Heart left ventricle (tissue), 16 donors: Measurements from ENCODE around the gene CEP290. TPM values are rescaled to one million over a fixed set of nuclear protein-coding genes. Genes with fewer than 3 reads are reported as not detected.

Source experiments
- ATAC-seq, 4 donors: fragments of 200-7000 bp; cut with Tn5 transposase; one replicate each; pipeline ENCODE4 v1.9.1; 2020 to 2022; ENCODE audit warnings: moderate library complexity in 4 of 4, mild to moderate bottlenecking in 3 of 4, moderate number of reproducible peaks in 1 of 4
- DNase-seq, 5 donors: peaks; one replicate each; pipeline ENCODE4 v3.0.0-alpha.2; 2020
- H3K27ac ChIP-seq, 12 donors: fragments of 200-600 bp; sonication (generic) in 4 of 12; one replicate each; pipeline versions ENCODE4 v1.5.0 to v1.8.0; 2016 to 2022; ENCODE audit warnings: mild to moderate bottlenecking in 2 of 12
- H3K27me3 ChIP-seq, 9 donors: fragments of 200-600 bp; sonication (generic) in 2 of 9; one replicate each; pipeline versions ENCODE4 v1.5.1 to v1.8.0; 2016 to 2022; ENCODE audit warnings: mild to moderate bottlenecking in 3 of 9
- H3K36me3 ChIP-seq, 9 donors: fragments of 200-600 bp; sonication (generic) in 2 of 9; one replicate each; pipeline versions ENCODE4 v1.5.0 to v1.8.0; 2018 to 2022; ENCODE audit warnings: mild to moderate bottlenecking in 2 of 9
- H3K4me1 ChIP-seq, 12 donors: fragments of 200-600 bp; sonication (generic) in 4 of 12; one replicate each; pipeline versions ENCODE4 v1.5.0 to v1.8.0; 2016 to 2022; ENCODE audit warnings: mild to moderate bottlenecking in 3 of 12
- H3K4me3 ChIP-seq, 12 donors: fragments of 200-600 bp; sonication (generic) in 4 of 12; one replicate each; pipeline versions ENCODE4 v1.5.0 to v1.8.0; 2017 to 2022; ENCODE audit warnings: mild to moderate bottlenecking in 9 of 12, moderate library complexity in 4 of 12
- H3K9me3 ChIP-seq, 12 donors: fragments of 200-600 bp; sonication (generic) in 4 of 12; one replicate each; pipeline versions ENCODE4 v1.5.0 to v1.8.0; 2016 to 2022; ENCODE audit warnings: mild to moderate bottlenecking in 1 of 12
- POLR2A ChIP-seq, 2 donors: fragments of 450-650 bp; IDR thresholded peaks; one replicate each; pipeline ENCODE4 v1.6.1; 2017; ENCODE audit warnings: antibody characterized with exemption in 2 of 2, mild to moderate bottlenecking in 2 of 2, moderate library complexity in 2 of 2
- WGBS, 4 donors: extraction: QIAGEN DNeasy Blood & Tissue Kit in 2 of 4; methylation state at CpG; one replicate each; pipeline versions ENCODE4 v1.1.5 to v1.1.7; 2013 to 2018; 5-methylcytosine and 5-hydroxymethylcytosine counted together
- intact Hi-C, 10 donors: fragments of 100-400 bp; cut with DNase I; formaldehyde crosslinking; loops; one replicate each; pipeline versions ENCODE4 v1.11.1 to v1.14.2; 2022
- long read RNA-seq, 3 donors: library from polyadenylated mRNA; unstranded; transcript quantifications; one replicate each; pipeline ENCODE4 v2.0.0, GENCODE V29; 2020 to 2021
- polyA plus RNA-seq, 2 donors: library from polyadenylated mRNA; stranded (reverse); fragments of 200-250 nt; gene quantifications; one replicate each; pipeline ENCODE4 v1.2.3, GENCODE V29; 2013
- total RNA-seq, 9 donors: library from RNA; depleted of rRNA in 2 of 9; stranded (reverse); fragments of >200 nt in 2 of 9; fragmentation: NEBNext Ultra II Directional in 3 of 9; extraction: Animal tissue kit (Norgen Biotek cat#: 25700) in 3 of 9; gene quantifications; one replicate each; pipeline versions ENCODE4 v1.1.0 to v1.2.4, GENCODE V29; 2016 to 2023
- TF ChIP-seq, protein P1 (sequence below), 12 donors: fragments of 200-600 bp; sonication (generic) in 4 of 12; IDR thresholded peaks; one replicate each; pipeline versions ENCODE4 v1.5.0 to v1.8.0; 2018 to 2022; ENCODE audit warnings: antibody characterized with exemption in 12 of 12, mild to moderate bottlenecking in 5 of 12
- donor health status: ischemic (EF 13 %, LVEDD 7.1; RV severe dilation, severe dysfunction).
- donor health status: healthy with polysubstance abuse.
- donor health status: DM: no; HTN: yes; CAD: no.
- donor health status: DM: no; HTN: no; CAD: no.
- donor health status: ischemic (EF 25% LVEDD 6.9; RV normal size, moderate dysfunction).
- donor health status: ischemic (EF 25% LVEDD 5.7; RV mildly dilated, moderate dysfunction).
- donor health status: healthy.
- donor health status: DM: yes; HTN: yes; CAD: no.
- donor health status: ischemic (EF 35%, LVEDD 5.7; RV mildly dilated, moderate dysfunction).
- donor health status: nonischemic (EF 11% LVEDD 7.7; RV severe dilation, severe dysfunction).
- donor health status: DM: yes; HTN: yes; CAD: no.
- donor health status: PGD.
- donor health status: ischemic (EF 29% LVEDD 5.4; RV normal size, mild dysfunction).
- donor health status: nonischemic (EF 23%, LVEDD 6.1; RV moderate dilation, normal function).

CEP290 gene, protein sequence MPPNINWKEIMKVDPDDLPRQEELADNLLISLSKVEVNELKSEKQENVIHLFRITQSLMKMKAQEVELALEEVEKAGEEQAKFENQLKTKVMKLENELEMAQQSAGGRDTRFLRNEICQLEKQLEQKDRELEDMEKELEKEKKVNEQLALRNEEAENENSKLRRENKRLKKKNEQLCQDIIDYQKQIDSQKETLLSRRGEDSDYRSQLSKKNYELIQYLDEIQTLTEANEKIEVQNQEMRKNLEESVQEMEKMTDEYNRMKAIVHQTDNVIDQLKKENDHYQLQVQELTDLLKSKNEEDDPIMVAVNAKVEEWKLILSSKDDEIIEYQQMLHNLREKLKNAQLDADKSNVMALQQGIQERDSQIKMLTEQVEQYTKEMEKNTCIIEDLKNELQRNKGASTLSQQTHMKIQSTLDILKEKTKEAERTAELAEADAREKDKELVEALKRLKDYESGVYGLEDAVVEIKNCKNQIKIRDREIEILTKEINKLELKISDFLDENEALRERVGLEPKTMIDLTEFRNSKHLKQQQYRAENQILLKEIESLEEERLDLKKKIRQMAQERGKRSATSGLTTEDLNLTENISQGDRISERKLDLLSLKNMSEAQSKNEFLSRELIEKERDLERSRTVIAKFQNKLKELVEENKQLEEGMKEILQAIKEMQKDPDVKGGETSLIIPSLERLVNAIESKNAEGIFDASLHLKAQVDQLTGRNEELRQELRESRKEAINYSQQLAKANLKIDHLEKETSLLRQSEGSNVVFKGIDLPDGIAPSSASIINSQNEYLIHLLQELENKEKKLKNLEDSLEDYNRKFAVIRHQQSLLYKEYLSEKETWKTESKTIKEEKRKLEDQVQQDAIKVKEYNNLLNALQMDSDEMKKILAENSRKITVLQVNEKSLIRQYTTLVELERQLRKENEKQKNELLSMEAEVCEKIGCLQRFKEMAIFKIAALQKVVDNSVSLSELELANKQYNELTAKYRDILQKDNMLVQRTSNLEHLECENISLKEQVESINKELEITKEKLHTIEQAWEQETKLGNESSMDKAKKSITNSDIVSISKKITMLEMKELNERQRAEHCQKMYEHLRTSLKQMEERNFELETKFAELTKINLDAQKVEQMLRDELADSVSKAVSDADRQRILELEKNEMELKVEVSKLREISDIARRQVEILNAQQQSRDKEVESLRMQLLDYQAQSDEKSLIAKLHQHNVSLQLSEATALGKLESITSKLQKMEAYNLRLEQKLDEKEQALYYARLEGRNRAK (N-terminal part only)
- total RNA-seq = 10 to 100 TPM in 3 of 9 donors, 1 to 10 TPM in 6; 6.0 to 11.1 (median 7.7) TPM
- 1 to 10 TPM; 3.0 to 5.0 TPM for polyA plus RNA-seq
- long read RNA-seq, donor 1, partial matches to known transcripts = 5 of 8 reads
- long read RNA-seq, donor 1, other reads (novel, unspliced or antisense) = 3 of 8 reads
- long read RNA-seq, donor 2, partial matches to known transcripts = 3 of 4 reads
- long read RNA-seq, donor 2, other reads (novel, unspliced or antisense) = 1 of 4 reads
- long read RNA-seq, donor 3, partial matches to known transcripts = 8 of 10 reads
- long read RNA-seq, donor 3, other reads (novel, unspliced or antisense) = 2 of 10 reads

DNA sequence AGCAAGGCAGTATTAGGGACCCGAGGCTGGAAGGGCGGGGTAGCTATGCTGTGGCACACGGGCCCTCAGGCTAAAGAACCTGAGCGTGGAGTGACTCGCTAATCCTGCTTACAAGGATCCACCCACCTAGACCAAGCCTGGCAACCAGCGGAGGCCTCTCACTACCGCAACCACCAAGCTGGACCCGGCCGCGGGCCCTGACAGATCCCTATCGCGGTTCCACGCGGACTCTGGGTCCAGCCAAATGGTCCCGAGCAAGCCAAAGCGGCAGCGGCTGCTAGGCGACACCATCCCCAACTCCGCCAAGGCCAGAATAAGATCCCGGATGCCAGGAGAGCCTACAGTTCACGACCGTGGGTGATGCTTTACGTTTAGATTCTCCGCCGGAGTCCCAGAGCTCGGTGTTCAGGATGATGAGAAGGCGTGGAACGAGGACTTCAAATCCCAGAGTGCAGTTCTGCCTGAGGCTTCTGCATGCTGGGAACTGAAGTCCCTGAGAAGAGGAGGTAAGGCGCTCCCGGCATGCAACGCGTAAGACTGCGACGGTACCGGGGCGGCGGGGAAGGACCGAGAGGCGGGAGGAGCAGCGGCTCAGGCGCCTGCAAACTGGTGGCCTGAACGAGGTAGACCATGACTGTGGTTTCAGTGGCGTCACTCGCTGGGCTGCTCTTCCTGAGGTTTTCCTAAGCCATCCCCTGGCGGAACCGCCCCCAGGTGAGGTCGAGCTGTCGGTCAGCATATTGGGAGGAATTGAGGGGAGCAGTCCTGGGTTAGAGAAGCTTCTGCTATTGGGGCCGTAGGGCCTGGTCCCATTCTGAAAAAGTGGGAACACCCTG is at the start of gene CEP290, which contains the start of gene TMTC3:
Gene CEP290, minus strand, starts transcription at position 315 of the 836 bp plus-strand sequence. CDS start 781 bp downstream, outside the sequence.
Gene TMTC3, plus strand, starts transcription at position 534 of the 836 bp plus-strand sequence. CDS start 6,009 bp downstream, outside the sequence.
- peaks cover 0 to 34% (median 13%) of the 10 kb centered on the region in 12 donors for H3K4me1 ChIP-seq

DNA sequence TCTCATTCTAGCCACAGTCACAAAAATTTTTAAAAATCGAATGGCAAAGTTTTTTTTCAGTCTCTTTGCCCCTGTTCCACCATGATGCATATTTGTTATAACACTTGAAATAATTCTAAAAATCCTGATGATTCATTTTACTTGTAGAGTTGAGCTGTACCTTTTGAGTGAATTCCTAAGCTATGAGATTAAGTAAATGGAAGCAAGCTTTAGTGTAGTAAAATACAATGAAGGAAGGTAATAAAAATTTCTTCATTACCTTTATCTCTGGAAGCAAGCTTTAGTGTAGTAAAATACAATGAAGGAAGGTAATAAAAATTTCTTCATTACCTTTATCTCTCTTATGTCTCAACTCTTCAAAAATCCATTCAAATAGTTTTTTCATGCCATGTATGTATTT is 46.3 kb upstream of the CEP290 start:
- no peak overlapping the region for H3K4me3 ChIP-seq
- WGBS, 4 donors = 88 to 95% (median 90%) methylated on average over 1 of the region's 1 CpG
- H3K4me1 ChIP-seq = no peaks in the 10 kb centered on the region
- ATAC-seq (no peak), DNase-seq (no peak)
- peaks cover 0 to 58% (median 31%) of the 10 kb centered on the region in 9 donors for H3K36me3 ChIP-seq
- H3K27ac ChIP-seq = no peak overlapping the region
- TF ChIP-seq POLR2A (IDR thresholded peaks at IDR 0.05) = no peak
- TF ChIP-seq, protein P1, sequence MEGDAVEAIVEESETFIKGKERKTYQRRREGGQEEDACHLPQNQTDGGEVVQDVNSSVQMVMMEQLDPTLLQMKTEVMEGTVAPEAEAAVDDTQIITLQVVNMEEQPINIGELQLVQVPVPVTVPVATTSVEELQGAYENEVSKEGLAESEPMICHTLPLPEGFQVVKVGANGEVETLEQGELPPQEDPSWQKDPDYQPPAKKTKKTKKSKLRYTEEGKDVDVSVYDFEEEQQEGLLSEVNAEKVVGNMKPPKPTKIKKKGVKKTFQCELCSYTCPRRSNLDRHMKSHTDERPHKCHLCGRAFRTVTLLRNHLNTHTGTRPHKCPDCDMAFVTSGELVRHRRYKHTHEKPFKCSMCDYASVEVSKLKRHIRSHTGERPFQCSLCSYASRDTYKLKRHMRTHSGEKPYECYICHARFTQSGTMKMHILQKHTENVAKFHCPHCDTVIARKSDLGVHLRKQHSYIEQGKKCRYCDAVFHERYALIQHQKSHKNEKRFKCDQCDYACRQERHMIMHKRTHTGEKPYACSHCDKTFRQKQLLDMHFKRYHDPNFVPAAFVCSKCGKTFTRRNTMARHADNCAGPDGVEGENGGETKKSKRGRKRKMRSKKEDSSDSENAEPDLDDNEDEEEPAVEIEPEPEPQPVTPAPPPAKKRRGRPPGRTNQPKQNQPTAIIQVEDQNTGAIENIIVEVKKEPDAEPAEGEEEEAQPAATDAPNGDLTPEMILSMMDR (IDR thresholded peaks at IDR 0.05) = no peak
- H3K9me3 ChIP-seq = peaks cover 0 to 12% (median 0%) of the 10 kb centered on the region in 12 donors
- H3K27me3 ChIP-seq = no peaks in the 10 kb centered on the region
- intact Hi-C loops = no loop called here

More for the DNA sequence above, at the start of gene CEP290, which contains the start of gene TMTC3:
- WGBS, 4 donors = 0% methylated on average over 32 to 49 of the region's 49 CpGs
- peak; percentile 94 to 96 (median 96) for DNase-seq
- Histone ChIP-seq H3K27me3 (no peaks in the 10 kb centered on the region), H3K36me3 (peaks cover 0 to 29% (median 3%) of the 10 kb centered on the region in 9 donors), H3K27ac (peak within 1 kb of the TSS in 11 of 12 donors; percentile 59 to 86 (median 77)), H3K4me3 (peak within 1 kb of the TSS; percentile 67 to 92 (median 76)), H3K9me3 (no peaks in the 10 kb centered on the region)
- peak; percentile 99 for ATAC-seq
- intact Hi-C loops = loop anchor here in 3 of 10 donors (10.0 kb wide), 2 partner anchors 433 to 853 kb away; no protein-coding TSS in a partner anchor
- TF ChIP-seq POLR2A (IDR thresholded peaks at IDR 0.05) = peak in 1 of 2 donors; percentile 67
- TF ChIP-seq, protein P1 (IDR thresholded peaks at IDR 0.05) = no peak

DNA sequence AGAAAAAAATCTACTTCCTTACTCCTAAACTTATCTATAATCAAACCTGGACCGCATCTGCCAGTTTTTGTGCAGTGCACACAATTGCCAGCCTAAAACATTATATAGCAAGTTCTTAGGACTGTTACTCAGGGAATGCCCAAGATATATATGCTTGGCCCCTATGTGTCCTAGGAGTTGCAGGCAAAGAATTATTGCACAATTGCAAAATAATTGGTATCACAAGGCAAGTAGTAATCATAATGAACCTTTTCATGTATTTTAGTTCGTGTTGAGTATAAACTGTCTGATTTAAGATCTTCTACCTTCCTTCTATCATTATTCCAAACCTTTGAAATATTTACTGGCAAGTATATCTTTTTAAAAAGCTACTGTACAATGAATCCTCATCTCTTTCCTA is 45.7 kb upstream of the CEP290 start:
- Histone ChIP-seq H3K4me3 (no peak overlapping the region), H3K9me3 (peaks cover 0 to 12% (median 0%) of the 10 kb centered on the region in 12 donors), H3K4me1 (no peaks in the 10 kb centered on the region), H3K36me3 (peaks cover 0 to 53% (median 26%) of the 10 kb centered on the region in 9 donors), H3K27me3 (no peaks in the 10 kb centered on the region), H3K27ac (no peak overlapping the region)
- intact Hi-C loops = no loop called here
- ATAC-seq (no peak), DNase-seq (no peak)
- WGBS, 4 donors = 90 to 96% (median 93%) methylated on average over 2 of the region's 2 CpGs
- TF ChIP-seq, protein P1 (IDR thresholded peaks at IDR 0.05) = no peak
- no peak for TF ChIP-seq POLR2A (IDR thresholded peaks at IDR 0.05)
